Activated naive CD8-positive, alpha-beta T cell (primary cell): Measurements from ENCODE around the gene GCFC2.

Source experiments
- H3K27ac Mint-ChIP-seq: one replicate; pipeline ENCODE4 v1.8.0; 2021; ENCODE audit warnings: mixed read lengths
- H3K27me3 Mint-ChIP-seq: one replicate; pipeline ENCODE4 v1.8.0; 2021; ENCODE audit warnings: mixed read lengths
- H3K36me3 Mint-ChIP-seq: one replicate; pipeline ENCODE4 v1.8.0; 2021; ENCODE audit warnings: mixed read lengths
- H3K4me1 Mint-ChIP-seq: one replicate; pipeline ENCODE4 v1.8.0; 2021; ENCODE audit warnings: low read depth, mixed read lengths
- H3K4me3 Mint-ChIP-seq: one replicate; pipeline ENCODE4 v1.8.0; 2021; ENCODE audit warnings: mild to moderate bottlenecking, mixed read lengths
- H3K9me3 Mint-ChIP-seq: one replicate; pipeline ENCODE4 v1.8.0; 2021; ENCODE audit warnings: low read depth, mixed read lengths

GCFC2 gene

DNA sequence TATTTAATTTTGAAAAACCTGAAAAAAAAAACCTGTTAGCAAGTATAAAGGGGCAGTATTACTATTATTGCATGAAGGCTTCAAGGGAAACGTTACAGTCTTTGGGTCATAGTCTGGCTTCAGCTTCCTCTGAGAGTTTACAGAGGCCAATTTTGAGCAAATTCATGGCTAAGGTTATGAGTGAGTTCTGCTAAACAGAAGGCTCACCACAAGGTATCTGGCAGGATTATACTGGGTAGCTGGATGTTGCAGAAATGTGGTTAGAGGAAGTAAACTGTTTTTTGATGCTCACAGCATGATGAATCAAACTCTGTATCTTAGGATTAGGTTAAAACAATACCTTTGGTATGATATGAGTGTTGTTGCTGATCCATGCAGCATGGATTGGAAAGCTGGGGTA lies 54.9 kb downstream of the GCFC2 start:
- Mint-ChIP-seq H3K9me3 (peaks cover 18% of the 10 kb centered on the region), H3K4me1 (peaks cover 24% of the 10 kb centered on the region), H3K27me3 (no peaks in the 10 kb centered on the region), H3K36me3 (peaks cover 71% of the 10 kb centered on the region), H3K27ac (no peak overlapping the region), H3K4me3 (no peak overlapping the region)

DNA sequence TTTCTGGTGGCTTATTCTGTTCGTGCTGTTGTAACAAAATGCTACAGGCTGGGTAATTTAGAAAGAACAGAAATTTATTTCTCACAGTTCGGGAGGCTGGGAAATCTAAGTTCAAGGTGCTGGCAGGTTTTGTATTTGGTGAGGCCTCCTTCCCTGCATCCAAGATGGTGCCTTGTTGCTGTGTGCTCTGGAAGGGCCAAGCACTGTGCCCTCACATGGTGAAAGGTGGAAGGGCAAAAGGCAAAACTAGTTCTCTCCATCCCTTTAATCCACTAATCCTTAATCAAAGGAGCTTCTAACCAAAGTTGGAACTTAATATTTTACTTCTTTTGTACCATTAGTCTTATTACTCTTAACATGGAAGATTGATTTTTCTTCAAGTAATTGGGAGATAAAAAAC lies 56.7 kb downstream of the GCFC2 start:
- Mint-ChIP-seq H3K27ac (no peak overlapping the region), H3K4me1 (peaks cover 38% of the 10 kb centered on the region), H3K9me3 (peaks cover 12% of the 10 kb centered on the region), H3K36me3 (peaks cover 57% of the 10 kb centered on the region), H3K27me3 (no peaks in the 10 kb centered on the region), H3K4me3 (no peak overlapping the region)

DNA sequence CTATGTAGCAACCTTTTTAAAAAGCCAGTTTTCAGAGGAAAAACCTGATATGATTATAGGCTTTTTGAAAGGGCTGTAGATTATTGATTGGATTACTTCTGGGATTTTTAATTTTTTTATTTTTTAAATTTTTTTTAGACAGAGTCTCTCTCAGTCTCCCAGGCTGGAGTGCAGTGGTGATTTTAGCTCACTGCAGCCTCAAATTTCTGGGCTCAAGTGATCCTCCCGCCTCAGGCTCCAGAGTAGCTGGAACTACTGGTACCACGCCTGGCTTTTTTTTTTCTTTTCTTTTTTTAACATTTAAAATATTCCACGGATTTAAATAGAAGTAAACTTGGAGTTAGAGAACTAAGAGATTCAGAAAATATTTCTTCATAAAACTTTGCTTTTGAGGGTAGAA lies 62.9 kb downstream of the GCFC2 start:
- Mint-ChIP-seq H3K27me3 (no peaks in the 10 kb centered on the region), H3K9me3 (no peaks in the 10 kb centered on the region), H3K36me3 (peaks cover 14% of the 10 kb centered on the region), H3K4me3 (peak overlapping the region; percentile 96), H3K4me1 (peaks cover 45% of the 10 kb centered on the region), H3K27ac (no peak overlapping the region)

DNA sequence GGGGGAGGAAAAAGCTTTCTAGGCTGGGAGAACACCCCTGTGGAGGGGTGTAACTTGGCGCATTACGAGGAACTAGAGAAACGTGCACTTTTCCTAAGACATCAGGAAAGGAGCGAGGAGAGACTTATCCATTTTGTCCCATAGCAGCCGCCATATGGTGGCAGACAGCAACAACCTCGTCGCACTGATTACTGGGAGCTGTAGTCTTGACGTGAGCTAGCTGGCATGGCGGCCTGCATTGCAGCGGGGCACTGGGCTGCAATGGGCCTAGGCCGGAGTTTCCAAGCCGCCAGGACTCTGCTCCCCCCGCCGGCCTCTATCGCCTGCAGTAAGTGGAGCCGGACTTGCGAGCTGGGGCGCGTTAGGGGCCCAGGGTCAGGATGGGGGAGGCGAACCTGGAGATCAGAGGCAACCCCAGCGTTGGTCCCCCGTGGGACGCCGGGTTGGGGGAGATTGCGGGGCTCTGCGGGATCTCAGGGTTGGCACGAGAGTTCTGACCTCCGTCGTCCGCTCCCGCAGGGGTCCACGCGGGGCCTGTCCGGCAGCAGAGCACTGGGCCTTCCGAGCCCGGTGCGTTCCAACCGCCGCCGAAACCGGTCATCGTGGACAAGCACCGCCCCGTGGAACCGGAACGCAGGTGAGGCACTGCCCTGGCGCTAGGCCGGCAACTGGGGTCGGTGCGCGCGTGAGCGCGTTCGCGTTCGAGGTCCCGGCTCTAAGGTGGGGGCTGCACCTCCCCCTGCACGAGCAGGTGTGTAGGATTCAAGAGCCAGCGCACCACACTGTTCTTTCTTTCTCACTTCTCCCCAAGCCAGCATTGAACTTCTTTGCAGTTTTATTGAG lies 63.9 kb downstream of the GCFC2 start, which contains the start of gene MRPL19:
TSS of gene MRPL19 (plus strand) at position 201 of the 843 bp plus-strand sequence. CDS start at position 226, 25 bp downstream.
- Mint-ChIP-seq H3K9me3 (no peaks in the 10 kb centered on the region), H3K4me1 (peaks cover 43% of the 10 kb centered on the region)

DNA sequence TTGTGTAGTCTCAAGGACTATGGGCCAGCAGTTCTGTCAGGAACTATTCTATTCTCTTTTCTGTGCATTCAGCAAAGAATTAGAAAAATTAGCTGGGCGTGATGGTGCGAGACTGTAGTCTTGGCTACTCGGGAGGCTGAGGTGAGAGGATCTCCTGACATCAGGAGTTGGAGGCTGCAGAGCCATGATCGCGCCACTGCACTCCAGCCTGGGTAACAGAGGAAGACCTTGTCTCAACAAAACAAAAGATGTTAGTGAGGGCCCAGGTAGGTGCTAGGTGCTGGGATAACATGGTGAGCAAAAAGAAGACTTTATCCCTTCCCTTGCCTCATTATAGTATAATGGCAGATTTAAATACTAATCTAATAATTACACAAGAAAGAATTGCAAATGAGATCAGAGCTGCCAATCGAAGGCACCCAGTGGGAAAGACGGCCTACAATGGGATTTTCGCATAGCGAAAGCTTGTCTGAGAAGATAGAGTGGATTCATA lies 64.6 kb downstream of the GCFC2 start:
- H3K4me1 Mint-ChIP-seq, result peaks cover 40% of the 10 kb centered on the region
- peaks cover 4% of the 10 kb centered on the region for H3K36me3 Mint-ChIP-seq

More for the DNA sequence above, 63.9 kb downstream of the GCFC2 start, which contains the start of gene MRPL19:
- Mint-ChIP-seq H3K4me3 (peak within 1 kb of the TSS; percentile 96), H3K27me3 (no peaks in the 10 kb centered on the region), H3K27ac (peak within 1 kb of the TSS; percentile 97), H3K36me3 (peaks cover 8% of the 10 kb centered on the region)

DNA sequence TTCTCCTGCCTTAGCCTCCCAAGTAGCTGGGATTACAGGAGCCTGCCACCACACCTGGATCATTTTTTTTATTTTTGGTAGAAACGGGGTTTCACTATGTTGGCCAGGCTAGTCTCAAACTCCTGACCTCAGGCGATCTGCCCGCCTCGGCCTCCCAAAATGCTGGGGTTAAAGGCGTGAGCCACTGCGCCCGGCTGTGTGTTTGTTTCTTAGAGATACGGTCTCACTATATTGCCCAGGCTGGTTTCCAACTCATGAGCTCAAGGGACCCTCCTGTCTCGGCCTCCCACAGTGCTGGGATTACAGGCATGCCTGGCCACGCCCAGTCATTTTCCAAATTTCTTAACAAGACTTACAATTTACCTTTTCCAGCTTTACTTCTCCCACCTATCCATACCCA lies 65.1 kb downstream of the GCFC2 start:
- Mint-ChIP-seq H3K27ac (no peak overlapping the region), H3K4me1 (peaks cover 43% of the 10 kb centered on the region), H3K27me3 (no peaks in the 10 kb centered on the region), H3K36me3 (peaks cover 4% of the 10 kb centered on the region), H3K4me3 (no peak overlapping the region), H3K9me3 (no peaks in the 10 kb centered on the region)

More for the DNA sequence above, 64.6 kb downstream of the GCFC2 start:
- H3K27me3 Mint-ChIP-seq, result no peaks in the 10 kb centered on the region
- H3K4me3 Mint-ChIP-seq, result peak overlapping the region; percentile 96
- H3K9me3 Mint-ChIP-seq, result no peaks in the 10 kb centered on the region
- peak overlapping the region; percentile 97 for H3K27ac Mint-ChIP-seq

DNA sequence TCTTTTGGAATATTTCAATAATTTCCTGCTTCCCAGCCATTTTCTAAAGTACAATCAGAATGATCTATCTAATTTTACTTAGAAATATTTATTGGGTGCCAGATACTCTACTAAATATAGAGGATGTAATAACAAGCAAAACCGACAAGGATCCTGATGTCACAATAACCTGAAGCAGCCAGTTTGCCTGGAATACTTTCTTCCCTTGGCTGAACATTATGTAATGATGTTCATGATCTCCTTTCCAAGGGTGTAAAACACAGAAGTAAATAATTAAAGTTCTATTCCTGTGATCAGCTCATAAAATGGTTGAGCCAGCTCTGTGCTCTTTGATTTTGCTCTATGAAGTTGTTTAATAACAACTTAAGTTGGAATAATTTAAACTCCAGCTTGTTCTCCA lies 66.7 kb downstream of the GCFC2 start:
- Mint-ChIP-seq H3K36me3 (peaks cover 4% of the 10 kb centered on the region), H3K4me1 (peaks cover 31% of the 10 kb centered on the region), H3K27ac (no peak overlapping the region)

DNA sequence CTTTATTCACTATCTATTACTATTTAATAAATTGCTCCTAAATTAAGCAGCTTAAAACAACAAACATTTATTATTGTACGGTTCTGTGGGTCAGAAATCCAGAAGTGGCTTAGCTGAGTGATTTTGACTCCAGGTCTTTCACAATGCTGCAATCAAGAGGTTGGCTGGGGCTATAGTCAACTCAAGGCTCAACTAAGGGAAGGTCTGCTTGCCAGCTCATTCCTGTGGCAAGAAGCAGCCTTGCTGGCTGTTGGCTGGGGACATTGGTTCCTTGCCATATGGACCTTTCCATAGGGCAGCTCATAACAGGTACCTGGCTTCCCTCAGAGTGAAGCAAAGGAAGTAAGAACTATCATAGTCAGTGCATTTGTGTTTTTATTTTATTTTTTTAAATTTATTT lies 69.1 kb downstream of the GCFC2 start:
- H3K27me3 Mint-ChIP-seq, result peaks cover 10% of the 10 kb centered on the region
- H3K36me3 Mint-ChIP-seq, result peaks cover 4% of the 10 kb centered on the region
- H3K4me1 Mint-ChIP-seq, result peaks cover 14% of the 10 kb centered on the region
- H3K27ac Mint-ChIP-seq, result no peak overlapping the region
- H3K4me3 Mint-ChIP-seq, result no peak overlapping the region
- no peaks in the 10 kb centered on the region for H3K9me3 Mint-ChIP-seq

More for the DNA sequence above, 66.7 kb downstream of the GCFC2 start:
- no peaks in the 10 kb centered on the region for H3K9me3 Mint-ChIP-seq
- H3K4me3 Mint-ChIP-seq, result no peak overlapping the region
- H3K27me3 Mint-ChIP-seq, result no peaks in the 10 kb centered on the region

DNA sequence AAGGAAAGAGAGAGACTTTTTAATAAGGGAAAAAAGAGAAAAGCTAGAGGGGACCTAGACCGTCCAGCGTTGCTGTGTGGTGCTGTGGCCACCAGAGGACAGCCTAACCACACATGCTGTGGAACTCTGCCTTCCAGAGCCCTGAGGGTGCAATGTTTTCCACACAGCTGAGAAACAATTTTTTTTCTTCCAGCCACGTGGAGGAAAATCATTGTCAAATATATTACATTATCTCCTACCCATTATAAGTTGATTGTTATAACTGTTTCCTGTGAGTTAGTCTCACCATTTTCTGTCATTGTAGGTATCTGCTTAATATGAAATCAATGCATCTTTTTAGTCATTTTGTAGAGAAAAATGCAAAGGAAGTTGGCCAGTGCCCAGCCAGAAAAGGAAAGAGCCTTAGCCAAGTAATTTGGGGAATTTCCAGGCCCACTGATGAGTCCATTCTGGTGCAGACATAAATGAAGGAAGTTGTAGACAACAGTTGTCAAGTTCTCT lies 70.0 kb downstream of the GCFC2 start:
- Mint-ChIP-seq H3K9me3 (no peaks in the 10 kb centered on the region), H3K4me1 (peaks cover 9% of the 10 kb centered on the region), H3K27ac (no peak overlapping the region), H3K27me3 (peaks cover 15% of the 10 kb centered on the region), H3K4me3 (no peak overlapping the region), H3K36me3 (peaks cover 4% of the 10 kb centered on the region)

DNA sequence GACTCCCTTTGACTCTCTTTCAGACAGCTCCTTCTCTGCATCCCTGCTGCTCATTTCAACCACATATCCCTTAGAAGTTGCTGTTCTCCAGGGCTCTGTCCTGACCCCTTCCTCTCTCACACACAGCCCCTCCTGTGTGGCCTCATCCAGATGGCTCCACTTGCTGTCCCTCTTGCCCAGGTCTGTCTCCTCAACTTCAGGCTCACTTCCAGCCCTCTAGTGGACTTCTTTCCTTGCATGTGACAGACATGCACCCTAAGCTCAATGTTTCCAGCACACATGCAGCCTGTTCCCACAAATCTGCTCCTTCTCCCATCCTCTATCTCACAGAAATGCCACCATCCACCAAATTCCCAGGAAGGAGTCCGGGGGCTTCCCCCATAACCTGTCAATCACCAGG lies 73.1 kb downstream of the GCFC2 start:
- no peak overlapping the region for H3K4me3 Mint-ChIP-seq
- no peaks in the 10 kb centered on the region for H3K36me3 Mint-ChIP-seq
- no peak overlapping the region for H3K27ac Mint-ChIP-seq
- H3K4me1 Mint-ChIP-seq, result peaks cover 6% of the 10 kb centered on the region
- peaks cover 19% of the 10 kb centered on the region for H3K27me3 Mint-ChIP-seq
- H3K9me3 Mint-ChIP-seq, result no peaks in the 10 kb centered on the region

DNA sequence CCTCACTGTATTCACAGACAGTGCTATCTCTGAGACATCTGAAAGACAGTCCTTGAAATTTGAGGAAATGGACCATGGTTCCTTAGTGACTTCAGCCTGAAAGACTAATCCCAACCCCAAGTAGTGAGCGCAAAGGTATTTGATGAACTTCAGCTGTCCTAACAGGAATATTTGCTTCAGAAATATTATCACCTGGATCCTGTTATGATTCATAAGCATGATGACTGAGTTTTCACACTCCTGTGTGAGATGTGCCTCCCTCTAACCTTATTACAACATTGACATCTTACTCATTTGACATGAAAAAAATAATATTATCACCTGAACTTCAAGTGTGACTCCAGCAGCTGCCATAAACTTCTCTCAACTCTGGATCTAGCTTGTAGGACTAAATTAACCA lies 75.8 kb downstream of the GCFC2 start:
- Mint-ChIP-seq H3K27ac (no peak overlapping the region), H3K27me3 (peaks cover 27% of the 10 kb centered on the region), H3K9me3 (no peaks in the 10 kb centered on the region), H3K4me1 (no peaks in the 10 kb centered on the region), H3K36me3 (no peaks in the 10 kb centered on the region), H3K4me3 (no peak overlapping the region)

DNA sequence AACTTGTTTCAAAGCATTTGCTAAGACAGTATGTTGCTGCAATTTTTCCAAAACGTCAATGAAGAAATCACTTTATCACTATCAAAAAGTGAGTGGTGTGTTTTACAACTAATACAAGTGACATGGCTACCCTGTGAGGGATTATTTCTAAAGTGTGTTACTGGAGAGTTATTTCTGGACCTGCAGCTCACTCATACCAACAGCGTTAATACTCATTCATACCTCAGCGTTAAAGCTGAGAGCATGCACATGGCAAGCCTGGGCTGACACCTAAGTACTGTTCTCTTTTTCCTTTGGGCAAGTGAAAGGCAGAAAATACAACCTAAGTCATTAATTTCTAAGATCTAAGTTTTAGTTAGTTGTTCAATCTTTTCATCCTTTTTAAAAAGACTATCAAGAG lies 77.1 kb downstream of the GCFC2 start:
- Mint-ChIP-seq H3K4me3 (no peak overlapping the region), H3K4me1 (no peaks in the 10 kb centered on the region), H3K9me3 (no peaks in the 10 kb centered on the region), H3K27ac (no peak overlapping the region), H3K36me3 (no peaks in the 10 kb centered on the region), H3K27me3 (peaks cover 27% of the 10 kb centered on the region)

DNA sequence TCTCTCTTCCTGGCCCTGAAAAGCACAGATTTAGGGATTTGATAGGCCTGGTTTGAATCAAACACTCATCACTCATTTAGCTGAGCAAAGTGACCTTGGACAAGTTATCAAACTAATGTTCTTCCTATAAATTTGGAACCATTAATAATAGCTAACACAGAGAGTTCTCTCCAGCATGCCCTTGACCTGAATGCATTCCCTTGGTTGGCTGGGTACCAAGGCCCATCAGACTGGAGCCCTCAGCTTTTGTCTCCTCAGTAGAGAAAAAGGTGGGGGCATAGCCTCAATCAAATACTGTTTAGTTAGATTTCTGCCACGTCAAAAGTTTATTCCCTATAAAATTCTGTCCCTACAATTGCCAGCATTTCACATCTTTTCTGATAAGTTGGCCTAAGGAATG lies 77.9 kb downstream of the GCFC2 start:
- Mint-ChIP-seq H3K27me3 (peaks cover 23% of the 10 kb centered on the region), H3K4me1 (no peaks in the 10 kb centered on the region), H3K36me3 (no peaks in the 10 kb centered on the region), H3K9me3 (no peaks in the 10 kb centered on the region), H3K27ac (no peak overlapping the region), H3K4me3 (no peak overlapping the region)

DNA sequence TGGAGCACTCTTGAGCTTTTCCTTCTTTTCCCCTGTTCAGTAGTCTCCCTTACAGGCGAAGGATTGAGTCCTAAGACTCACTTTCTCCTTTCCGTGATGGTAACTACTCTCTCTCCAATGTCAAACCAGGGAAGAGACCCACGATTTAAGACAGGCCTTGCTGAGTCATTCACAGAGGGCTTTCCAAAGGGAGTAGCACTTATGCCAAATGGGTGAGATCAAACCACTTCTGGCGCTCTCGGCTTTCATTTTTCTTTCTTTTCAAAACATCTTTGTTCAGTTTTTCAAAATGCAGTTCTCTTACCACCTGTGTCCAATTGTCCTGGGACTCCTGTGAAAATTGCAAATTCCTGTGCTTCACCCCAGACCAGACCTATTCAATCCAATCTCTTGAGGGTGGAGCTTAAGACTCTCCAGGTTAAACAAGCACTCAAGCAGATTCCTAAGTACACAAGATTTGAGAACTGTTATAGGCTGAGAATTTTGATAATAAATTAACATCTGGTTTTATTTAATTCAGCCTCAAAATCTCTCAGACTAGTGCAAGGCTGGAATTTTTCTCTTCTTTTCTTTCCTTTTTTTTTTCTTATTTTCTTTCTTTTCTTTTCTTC lies 78.5 kb downstream of the GCFC2 start:
- H3K4me3 Mint-ChIP-seq, result no peak overlapping the region
- H3K36me3 Mint-ChIP-seq, result no peaks in the 10 kb centered on the region
- no peak overlapping the region for H3K27ac Mint-ChIP-seq
- no peaks in the 10 kb centered on the region for H3K9me3 Mint-ChIP-seq
- no peaks in the 10 kb centered on the region for H3K4me1 Mint-ChIP-seq
- H3K27me3 Mint-ChIP-seq, result peaks cover 18% of the 10 kb centered on the region

DNA sequence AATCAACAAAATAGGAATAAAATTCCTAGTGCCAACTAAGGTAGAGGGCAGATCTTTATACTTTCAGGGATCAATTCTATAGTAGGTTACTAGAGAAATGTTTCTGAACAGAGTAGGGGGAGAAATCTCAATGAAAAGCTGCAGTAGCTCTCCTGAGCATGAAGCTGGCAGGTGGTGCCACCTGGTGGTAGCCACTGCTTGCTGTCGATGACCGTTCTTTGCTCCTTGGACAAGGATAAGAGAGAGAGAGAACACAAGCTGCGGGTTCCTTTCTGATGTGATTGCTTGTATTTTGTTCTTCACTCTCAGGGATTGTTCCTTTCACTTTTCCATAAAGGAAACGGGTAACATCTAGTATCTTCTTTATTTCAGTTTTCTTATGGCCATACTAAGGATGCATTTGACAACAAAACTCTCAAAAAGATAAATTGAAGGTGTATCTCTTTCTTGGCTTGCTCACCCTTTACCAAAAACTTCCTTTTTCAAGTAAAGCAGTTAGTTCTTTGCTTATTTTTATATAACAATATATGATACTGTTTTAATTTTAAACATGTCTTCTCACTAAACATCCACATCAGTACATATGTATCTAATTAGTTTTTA lies 82.7 kb downstream of the GCFC2 start:
- Mint-ChIP-seq H3K4me1 (no peaks in the 10 kb centered on the region), H3K4me3 (no peak overlapping the region), H3K27me3 (peaks cover 10% of the 10 kb centered on the region), H3K27ac (no peak overlapping the region), H3K9me3 (no peaks in the 10 kb centered on the region), H3K36me3 (no peaks in the 10 kb centered on the region)
